Right forelimb (tissue), 1 donor: ENCODE results near the gene TOX2.

Experiments used
- DNase-seq: peaks from one replicate; pipeline ENCODE4 v3.0.0-alpha.2; 2018

TOX2 gene

DNA sequence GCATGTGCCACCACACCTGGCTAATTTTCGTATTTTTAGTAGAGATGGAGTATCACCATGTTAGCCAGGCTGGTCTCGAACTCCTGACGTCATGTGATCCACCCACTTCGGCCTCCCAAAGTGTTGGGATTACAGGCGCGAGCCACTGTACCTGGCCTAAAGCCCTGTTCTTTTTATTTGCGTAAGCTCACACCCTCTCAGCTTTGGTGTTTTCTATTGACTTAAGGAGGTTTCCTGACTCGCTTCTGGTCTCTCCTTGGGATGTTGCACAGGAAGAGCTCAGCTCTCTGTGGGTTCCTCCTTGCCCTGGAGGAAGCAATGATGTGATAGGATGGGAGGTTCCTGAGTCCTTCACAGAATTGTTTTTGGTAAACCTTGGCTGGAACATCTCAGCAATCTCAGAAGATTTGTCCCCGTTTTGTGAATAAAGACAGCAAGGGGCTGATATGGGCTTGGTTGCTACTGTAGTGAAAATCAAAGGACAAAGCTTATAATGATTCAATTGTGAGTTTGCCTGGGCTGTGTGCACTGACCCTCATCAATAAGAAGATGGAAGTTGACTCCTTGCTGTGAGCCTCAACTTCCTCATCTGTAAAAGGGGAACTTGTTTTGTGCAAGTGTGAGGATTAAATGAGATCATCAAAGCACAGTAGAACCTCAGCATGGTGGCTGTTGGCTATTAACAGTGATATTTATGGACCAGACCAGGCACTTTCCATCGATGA, 27.0 kb downstream of the TOX2 start:
- DNase-seq = no peak

DNA sequence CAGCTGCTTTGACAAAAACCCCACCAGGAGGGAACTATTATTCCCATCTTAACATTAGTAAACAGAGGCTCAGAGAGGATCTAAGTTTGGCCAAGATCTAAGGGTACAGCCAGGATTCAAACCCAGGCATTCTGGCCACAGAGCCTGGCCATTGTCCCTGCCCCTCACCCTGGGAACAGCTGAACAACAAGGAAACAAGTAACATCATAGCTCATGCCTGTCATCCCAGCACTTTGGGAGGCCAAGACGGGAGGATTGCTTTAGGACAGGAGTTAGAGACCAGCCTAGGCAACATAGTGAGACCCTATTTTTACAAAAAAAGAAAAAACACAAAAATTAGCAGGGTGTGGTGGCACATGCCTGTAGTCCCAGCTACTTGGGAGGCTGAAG, 27.5 kb downstream of the TOX2 start:
- no peak for DNase-seq

DNA sequence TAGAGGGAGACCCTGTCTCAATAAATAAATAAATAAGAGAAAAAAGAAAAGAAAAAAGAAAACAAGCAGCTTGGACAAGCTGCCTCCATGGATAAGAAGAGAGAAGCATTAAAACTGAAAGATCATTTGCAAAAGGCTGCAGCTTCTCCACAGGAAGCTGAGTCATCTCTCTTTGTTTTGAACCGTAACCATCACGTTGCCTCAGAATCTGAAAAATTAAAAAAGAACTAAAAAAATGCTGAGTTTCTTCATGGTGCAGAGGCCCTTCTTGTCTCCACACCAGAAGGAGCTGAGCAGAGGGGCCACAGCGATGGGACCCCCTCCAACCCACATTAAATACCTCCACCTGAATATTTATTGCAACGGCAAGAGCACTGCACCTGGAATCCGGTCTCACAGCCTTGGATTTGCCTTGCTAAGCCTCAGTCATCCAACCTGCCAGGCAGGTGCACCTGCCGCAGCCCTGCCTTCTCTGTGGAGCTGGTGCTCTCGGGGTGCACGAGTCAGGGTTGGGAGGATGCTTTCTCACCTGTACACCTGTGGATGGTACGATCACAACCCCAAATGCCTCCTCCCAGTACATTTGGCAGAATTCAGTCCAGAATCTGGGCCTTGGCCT, 28.1 kb downstream of the TOX2 start:
- no peak for DNase-seq

DNA sequence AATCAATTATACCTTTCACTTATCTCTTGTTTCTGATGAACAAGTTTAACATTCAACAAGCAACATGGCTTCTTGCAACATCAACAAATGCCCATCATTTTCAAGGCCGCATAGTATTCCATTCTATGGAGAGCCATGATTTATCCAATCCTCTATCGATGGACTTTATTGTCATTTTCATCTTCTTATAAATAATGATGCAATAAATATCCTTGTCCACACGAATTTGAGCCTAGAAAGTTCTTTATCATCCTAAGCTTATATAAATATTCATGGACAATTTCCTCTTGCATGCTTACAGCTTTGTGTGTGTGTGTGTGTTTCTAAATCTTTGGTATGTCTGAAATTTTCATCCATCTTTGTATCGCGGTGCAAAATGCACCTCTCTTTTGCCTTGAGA, 29.1 kb downstream of the TOX2 start:
- DNase-seq = no peak

DNA sequence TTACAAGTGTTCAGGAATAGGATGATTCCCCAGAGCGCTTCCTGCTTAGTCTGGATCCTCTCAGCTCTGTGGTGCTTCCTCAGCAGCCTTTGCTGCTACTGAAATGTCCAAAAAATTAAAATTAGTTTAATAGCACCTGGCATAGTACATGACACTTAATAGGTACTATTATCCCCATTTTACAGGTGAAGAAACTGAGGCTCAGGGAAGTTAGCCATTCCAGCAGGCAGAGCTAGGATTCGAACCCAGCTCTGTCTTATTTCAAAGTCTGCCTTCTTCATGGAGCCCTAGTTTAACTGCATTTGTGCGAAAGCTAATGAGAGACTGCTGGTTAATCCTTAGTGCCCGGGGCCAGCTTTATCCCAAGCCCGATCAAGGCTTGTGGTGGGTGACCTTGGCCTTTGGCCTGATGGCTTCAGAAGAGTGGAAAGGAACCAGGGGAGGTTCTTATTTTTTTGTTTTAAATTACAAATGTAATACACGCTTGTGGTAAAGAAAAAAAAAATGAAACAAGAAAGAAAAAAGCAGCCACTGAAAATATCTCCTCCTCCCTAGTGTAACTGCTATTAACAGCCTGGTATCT, 30.1 kb downstream of the TOX2 start:
- DNase-seq = no peak

DNA sequence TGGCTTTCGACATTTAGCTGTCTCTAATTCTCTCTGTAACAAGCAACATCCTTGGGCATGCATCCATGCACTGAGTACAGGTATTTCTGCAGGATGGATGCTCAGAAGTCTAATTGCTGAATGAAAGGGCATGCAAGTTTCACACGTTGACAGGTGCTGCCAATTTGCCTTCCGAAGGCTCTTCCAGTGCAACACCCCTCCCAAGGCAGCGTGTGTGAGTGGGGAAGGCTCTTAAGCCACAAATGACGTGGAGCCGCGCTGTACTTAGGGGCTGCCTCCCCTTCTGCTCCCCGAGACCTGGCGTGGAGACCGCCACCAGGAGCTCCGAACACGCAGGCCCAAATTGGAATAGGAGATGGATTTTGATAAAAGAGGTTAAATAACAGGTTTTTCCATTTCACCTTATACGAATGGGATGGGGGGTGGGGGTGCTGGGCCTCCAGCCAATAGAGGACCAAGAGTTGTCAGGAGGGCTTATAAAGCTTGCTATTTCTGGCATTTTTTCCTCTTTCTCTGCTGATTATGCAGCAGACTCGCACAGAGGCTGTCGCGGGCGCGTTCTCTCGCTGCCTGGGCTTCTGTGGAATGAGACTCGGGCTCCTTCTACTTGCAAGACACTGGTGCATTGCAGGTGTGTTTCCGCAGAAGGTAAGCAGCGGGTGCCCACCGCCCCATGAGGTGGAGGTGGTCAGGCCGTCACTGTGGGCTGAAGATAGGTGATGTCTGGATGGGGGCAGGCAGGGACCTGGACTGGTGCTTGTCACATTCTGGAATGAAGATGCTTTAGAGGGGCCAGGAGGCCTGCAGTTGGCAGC, 30.9 kb downstream of the TOX2 start:
- DNase-seq = no peak

DNA sequence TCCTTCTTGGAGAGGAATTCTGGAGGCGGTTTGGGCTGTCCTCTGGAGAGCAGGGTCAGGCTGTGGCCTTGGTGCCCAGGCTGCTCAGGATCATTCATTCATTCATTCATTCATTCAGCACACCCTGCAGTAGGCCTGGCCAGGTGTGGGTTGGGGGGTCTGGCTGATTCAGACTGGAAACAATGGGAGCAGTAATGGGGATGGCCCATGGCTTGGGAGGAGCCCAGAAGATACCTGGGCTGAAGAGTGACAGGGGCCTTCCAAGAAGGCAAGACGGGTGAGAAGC, 31.5 kb downstream of the TOX2 start:
- DNase-seq = no peak

DNA sequence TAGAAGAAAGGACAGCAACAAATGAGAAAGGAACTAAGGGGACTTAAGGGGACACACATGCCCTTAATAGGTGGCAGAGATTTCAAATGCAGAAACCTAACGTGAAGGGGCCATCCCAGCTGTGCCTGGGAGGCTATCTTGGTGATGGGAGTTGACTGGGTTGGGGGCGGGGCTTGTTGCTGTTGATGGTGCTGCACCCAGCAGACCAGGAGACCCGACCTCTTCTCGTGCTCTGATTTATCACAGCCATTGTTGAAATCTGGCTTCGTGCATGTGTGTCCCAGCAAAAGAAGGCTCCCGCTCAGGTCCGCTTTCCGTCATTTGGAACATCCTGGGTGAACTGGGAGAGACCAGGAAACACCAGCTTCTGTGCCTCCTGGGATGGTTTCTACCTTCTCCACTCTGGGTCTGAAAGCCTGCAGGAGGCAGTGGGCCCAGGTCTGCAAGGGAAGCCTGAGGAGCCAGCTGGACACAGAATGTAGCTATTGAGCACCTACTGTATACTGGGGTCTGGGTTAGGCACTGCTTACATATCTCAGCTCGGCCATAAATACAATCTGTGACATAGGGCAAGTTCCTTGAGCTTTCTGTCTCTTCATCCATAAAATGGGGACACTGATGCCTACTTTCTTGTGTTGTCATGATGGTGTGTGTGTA, 32.1 kb downstream of the TOX2 start:
- no peak for DNase-seq

DNA sequence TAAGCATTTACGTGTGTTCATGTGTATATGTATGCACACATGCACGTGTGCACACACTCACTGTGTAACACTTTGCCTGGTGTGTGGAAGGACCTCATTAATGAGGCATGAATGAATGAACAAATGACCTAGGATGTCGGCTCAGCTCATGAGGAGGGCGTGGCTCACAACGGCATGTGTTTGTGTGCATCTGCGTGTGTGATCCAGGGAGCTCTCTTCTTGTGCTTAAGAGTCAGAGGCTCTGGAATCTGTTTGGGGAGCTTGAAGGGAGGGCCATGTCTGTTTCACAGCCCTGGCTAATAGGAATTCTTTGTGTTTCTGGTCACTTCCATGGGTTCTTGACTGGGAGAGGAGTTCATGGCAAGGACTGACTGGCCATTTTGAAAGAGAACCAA, 32.7 kb downstream of the TOX2 start:
- no peak for DNase-seq

DNA sequence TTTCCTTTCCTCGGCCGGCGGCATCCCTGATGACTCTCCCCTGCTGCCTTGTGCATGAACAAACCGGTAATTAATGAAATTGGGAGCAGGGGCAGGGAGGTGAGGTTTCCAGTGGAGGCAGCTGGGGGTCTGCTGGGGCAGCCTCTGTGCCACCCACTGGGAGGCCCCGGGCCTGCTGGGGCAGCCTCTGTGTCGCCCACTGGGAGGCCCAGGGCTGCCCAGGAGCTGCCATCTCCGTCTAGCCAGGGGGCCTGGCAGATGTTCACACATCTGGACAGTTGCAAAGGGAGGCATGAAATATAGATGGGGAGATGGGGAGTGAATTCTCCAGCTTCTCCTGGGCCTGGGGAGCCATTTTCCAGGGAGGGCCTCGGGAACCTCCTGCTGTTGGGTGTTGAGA, 33.8 kb downstream of the TOX2 start:
- DNase-seq = no peak

DNA sequence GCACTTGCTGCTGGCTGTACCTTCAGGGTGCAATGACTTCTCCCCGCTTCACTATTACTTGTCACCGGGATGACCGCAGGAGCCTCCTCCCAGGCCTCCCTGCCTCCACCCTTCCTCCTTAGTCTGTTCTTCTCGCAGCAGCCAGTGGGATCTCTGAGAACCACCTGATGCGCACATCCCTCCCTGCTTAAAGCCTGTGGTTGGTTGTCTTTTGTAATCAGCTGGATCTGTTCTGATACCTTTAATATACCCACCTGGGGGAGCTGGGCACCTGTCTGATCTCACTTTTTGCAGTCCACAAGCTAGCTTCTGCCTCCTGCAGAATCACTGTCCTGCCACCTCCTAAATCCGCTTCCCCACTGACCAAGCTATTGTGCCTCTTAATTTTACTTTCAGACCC, 34.6 kb downstream of the TOX2 start:
- no peak for DNase-seq

DNA sequence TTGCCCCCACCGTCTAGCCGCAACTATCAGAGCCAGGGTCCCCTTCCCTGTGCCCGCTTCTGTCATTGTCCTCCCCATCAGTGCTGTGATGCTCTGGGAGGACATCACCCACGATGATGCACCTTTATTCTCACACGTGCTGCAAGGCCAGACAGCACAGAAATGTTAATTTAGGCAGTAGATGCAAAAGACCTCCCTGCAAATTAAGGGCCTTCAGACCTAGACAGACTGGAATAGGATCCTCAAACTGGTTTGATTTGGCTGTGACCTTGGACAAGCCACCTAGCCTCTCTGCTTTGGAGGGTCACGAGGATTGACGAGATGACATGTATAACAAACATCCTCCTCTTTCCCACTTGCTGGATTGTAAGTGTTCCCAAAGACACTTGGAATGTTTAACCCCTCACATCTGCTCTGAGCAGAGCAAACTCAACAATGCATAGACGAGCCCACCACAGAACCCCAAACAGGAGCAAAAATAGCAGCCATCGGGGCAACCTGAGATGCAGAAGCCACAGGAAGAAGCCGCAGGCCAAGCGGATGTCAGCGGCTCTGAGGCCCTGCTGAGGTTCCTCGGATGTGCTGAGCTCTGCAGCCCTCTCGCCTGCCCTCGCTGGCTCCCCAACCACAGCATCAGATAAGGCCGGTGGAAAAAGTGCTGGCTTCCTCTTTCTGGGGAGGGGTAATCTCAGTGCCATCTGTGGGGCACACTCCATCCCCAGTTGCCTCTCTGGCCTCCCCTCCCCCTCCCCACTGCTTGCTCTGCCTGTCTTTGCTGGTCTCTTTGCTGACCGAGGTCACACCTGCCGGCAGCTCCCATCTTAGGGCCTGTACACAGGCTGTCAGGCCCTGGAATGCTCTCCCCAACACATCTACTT, 35.3 kb downstream of the TOX2 start:
- no peak for DNase-seq

DNA sequence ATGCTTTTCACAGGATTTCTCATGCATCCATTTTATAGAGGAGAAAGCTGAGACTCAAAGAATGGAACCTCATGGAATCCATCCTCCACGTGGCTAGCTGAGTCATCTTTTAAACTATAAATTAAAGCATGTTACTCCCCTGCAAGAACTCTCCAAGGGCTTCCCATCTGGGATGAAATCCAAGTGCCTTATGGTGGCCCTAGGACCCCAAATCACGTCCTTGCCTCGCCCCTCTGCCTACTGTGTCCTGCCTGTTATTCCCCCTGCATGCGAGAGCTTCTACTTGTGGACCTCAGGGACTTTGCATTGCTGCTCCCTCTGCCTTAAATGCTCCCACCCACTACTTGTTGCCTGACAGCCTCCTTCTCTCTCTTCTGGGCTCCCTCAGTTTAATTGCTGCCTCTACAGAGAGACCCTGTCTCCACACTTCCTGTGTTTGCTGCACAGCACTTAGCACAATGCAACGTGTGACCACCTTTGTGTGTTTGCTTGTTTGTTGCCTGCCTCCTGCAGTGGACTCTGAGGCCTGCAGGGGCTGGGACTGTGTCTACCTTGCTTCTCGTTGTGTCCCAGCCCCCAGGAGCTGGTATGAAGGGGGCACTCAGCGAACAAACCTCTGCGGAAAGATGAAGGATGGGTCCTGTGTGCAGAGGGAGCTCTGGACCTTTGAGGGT, 39.4 kb downstream of the TOX2 start:
- DNase-seq = no peak

DNA sequence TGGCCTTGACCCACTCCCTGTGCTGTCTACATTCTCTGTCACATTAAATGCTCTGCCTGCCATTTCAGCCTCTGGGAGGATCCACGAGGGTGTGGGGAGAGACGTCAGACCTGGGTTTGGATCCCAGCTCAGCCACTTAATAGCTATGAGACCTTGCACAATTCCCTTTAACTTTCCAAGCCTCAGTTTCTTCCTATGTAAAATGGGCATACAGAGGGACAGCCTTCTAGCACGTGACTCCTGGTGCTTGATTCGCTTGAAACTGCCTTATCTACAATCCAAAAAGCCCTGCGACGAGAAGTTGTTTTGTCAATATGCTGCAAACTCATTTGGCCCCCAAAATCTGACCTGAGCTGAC, 40.0 kb downstream of the TOX2 start:
- DNase-seq = no peak

DNA sequence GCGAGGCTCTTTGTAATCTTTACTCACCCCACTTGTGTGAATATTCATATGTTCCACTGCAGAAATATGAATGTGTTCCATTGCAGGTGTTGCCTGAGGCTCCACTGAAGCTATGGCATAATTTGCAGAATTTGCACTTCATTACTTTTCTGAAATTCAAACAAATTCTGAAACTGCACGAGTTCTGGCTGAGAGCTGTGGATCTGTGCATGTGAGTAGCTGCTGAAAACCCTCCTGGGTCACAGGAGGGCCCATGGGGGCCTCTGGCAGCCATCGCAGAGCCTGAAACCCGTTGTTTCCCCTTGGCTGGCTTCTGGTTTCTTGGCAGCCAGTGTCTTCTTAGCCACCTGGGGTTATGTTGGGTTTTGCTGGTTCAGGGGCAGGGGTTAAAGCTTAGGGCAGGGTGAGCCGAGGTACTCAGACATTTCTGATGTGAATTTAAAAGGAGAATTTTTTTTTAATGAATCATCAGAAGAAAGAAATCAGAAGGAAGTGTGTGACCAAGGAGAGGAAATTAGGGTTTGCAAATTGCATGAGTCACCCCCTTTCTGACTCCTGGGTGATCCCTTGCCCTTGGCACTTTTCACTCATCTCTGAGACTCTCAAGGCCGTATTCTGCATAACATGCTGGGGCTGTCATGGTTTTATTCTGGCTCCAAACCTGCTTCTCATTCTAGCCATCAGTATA, 40.6 kb downstream of the TOX2 start:
- DNase-seq = no peak

DNA sequence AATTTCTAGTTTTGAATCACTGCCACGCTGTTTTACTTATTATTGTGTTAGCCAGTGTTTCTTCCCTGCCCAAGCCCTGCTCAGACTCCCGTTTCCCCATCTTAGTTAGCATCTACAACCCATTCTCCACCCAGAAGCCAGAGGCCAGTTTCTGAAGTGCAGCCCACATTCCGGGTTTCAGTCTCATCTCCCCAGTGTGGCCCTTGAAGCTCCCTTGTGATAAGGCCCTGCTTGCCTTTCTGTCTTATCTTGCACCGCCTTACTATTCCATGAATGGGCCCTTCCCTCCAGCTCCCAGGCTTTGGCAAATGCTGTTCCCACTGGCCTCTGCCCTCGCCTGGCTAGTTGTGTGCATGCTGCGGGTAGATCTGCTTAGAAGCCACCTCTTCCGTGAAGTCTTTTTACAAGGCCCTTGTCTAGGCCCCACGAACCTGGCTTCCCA, 41.1 kb downstream of the TOX2 start:
- DNase-seq = no peak

DNA sequence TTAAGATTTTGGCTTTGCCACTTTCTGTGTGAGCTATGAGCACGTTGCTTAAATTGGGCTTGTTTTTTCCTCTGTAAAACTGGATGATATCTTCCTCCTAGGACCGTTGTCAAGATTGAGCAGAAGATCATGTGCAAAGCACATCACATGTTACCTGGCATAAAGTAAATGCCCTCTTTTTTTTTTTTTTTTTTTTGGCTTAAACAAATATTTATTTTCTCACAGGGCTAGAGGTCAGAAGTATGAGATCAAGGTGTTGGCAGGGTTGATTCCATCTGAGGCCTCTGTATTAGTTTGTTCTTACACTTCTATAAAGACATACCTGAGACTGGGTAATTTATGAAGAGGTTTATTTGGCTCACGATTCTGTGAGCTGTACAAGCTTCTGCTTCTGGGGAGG, 42.7 kb downstream of the TOX2 start:
- no peak for DNase-seq

DNA sequence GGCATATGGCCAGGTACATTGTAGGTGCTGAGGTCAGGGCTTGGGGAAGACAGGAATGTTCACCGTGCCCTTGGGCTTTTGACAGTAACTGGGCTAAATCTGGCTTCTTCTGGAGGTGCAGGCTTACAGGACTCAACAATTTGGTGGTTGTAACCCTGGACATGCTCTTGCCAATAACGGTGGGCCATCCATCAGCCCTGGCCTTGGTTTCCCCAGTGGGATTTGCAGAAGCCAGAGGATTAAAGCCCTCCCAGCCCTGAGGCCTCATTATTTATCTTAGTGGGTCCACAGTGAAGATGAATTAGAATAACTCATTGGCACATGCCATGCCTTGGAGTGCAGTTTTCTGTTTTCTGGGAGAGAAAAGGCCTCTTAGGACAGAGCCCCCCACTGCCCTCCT, 44.0 kb downstream of the TOX2 start:
- no peak for DNase-seq

DNA sequence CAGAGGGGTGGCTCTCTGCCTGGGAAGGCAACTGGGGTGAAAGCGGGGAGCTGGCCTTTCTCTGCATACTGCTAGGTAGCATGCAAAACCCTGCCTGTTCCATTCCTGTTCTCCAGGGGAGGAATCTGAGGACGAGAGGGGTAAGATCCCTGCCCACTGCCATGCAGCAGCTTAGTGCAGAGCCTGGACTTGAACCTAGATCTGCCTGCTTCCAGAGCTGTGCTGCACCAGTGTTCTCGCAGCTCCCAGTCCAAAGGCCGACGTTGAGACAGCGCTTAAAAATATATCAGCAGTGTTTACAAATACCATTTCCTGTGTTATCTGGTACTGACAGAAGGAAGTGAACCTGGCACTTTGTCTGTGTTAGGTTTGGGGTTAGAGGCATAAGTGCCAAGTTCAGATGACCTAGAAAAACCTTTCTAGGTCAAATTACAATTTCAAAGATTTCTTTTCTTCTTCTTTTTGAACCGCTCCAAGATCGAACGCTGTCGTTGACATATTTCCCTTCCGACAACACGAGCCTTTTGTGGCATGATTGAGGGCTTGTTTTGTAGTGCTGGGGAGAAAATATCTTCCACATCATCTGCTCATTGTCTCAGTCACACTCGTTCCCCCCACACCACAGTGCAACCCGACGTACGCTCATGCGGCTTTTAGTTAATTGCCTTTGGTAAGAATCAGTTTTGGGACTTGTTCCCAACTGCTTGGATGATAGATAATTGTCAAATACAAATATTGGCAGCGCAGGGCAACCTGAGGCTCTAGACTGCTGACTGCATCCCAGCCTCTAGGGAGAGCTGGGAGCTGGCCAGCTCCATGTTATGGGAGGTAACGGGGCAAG, 44.6 kb downstream of the TOX2 start:
- no peak for DNase-seq

DNA sequence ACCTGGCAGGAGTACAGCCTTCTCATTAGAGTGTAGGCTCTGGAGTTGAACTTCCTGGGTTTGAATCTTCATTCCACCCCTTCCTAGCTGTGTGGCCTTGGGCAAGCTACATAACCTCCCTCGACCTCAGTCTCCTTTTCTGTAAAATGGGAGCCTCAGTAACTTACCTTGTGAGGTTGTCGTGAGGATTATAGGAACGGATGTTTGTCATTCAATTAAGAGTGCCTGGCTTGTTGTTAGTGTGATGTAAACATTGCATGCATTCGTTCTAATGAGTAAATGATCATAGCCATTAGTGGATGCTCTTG, 45.2 kb downstream of the TOX2 start:
- no peak for DNase-seq

DNA sequence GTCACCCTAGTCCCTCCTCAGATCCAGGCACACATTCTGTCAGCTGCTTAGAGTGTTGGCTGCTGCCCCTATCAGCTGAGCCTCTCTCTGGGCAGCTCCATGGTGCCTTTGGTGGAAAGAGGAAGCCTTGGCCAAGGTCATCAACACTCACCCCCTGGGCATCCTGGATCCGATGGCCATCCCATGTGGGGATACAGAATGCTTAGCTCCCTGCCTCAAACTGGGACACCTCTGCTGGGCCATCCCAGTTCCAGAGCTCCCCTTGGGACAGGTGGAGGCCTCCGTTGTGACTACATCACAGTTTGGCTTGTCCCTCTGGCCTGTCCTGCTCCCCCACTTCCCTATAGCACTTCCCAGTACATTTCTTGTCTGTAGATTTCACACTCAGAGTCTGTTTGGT, 45.6 kb downstream of the TOX2 start:
- DNase-seq = no peak
